Neuronal stem cell (in vitro differentiated cells): Measurements from ENCODE around the gene NFATC2.

ENCODE experiments used
- DNase-seq: peaks from one replicate; pipeline ENCODE4 v3.0.0-alpha.2; 2013; ENCODE audit warnings: low spot score
- H2AFZ ChIP-seq: one replicate; pipeline ENCODE4 v1.6.1; 2013; ENCODE audit warnings: mild to moderate bottlenecking, low read length, inconsistent platforms
- H2AK5ac ChIP-seq: 2 replicates; pipeline ENCODE4 v1.6.1; 2013; ENCODE audit warnings: low read depth, mild to moderate bottlenecking, inconsistent platforms, low read length, moderate library complexity, mixed read lengths
- H2BK120ac ChIP-seq: 2 replicates; pipeline ENCODE4 v1.6.1; 2013; ENCODE audit warnings: low read depth, mild to moderate bottlenecking, inconsistent platforms, low read length, moderate library complexity, mixed read lengths
- H2BK12ac ChIP-seq: one replicate; pipeline ENCODE4 v1.6.1; 2013; ENCODE audit warnings: low read length, inconsistent platforms
- H2BK15ac ChIP-seq: 2 replicates; pipeline ENCODE4 v1.6.1; 2013; ENCODE audit warnings: mild to moderate bottlenecking, low read length, inconsistent platforms, mixed read lengths
- H2BK5ac ChIP-seq: one replicate; pipeline ENCODE4 v1.6.1; 2013; ENCODE audit warnings: inconsistent platforms, mild to moderate bottlenecking, low read length, moderate library complexity
- H3K14ac ChIP-seq: one replicate; pipeline ENCODE4 v1.6.1; 2013; ENCODE audit warnings: low read length, inconsistent platforms
- H3K18ac ChIP-seq: 2 replicates; pipeline ENCODE4 v1.6.1; 2013; ENCODE audit warnings: low read length, inconsistent platforms
- H3K23ac ChIP-seq: 2 replicates; pipeline ENCODE4 v1.6.1; 2013; ENCODE audit warnings: low read depth, mild to moderate bottlenecking, mixed read lengths, low read length, inconsistent platforms; ENCODE audit not compliant: poor library complexity
- H3K27ac ChIP-seq: replicated peaks from 3 replicates; pipeline ENCODE4 v1.5.1; 2013; ENCODE audit warnings: low read length, inconsistent platforms
- H3K27me3 ChIP-seq, 3 experiments: 2 replicates each; pipeline ENCODE4 v1.6.1; 2013; ENCODE audit warnings: low read length in 3 of 3, mild to moderate bottlenecking in 2 of 3, inconsistent platforms in 1 of 3, low read depth in 1 of 3, mixed read lengths in 1 of 3, moderate library complexity in 1 of 3; ENCODE audit not compliant: control insufficient read depth in 3 of 3, insufficient read depth in 3 of 3
- H3K36me3 ChIP-seq, 2 donors: replicated peaks in 1 of 2; 2 replicates each; pipeline ENCODE4 v1.6.1; 2013; ENCODE audit warnings: low read length in 2 of 2; ENCODE audit not compliant: control insufficient read depth in 2 of 2, insufficient read depth in 2 of 2
- H3K4ac ChIP-seq: 2 replicates; pipeline ENCODE4 v1.6.1; 2013; ENCODE audit warnings: inconsistent platforms, mild to moderate bottlenecking, low read length, moderate library complexity
- H3K4me1 ChIP-seq, 2 donors: 1 replicate in 1 of 2; 2 replicates in 1 of 2; pipeline ENCODE4 v1.6.1; 2013; ENCODE audit warnings: low read length in 2 of 2, low read depth in 1 of 2; ENCODE audit not compliant: control insufficient read depth in 2 of 2, insufficient read depth in 1 of 2
- H3K4me2 ChIP-seq: one replicate; pipeline ENCODE4 v1.6.1; 2013; ENCODE audit warnings: mild to moderate bottlenecking, low read length, inconsistent platforms; ENCODE audit not compliant: insufficient read depth, poor library complexity, severe bottlenecking
- H3K4me3 ChIP-seq, 2 donors: 2 replicates each; pipeline ENCODE4 v1.5.1; 2013; ENCODE audit warnings: low read length in 2 of 2, mild to moderate bottlenecking in 2 of 2, inconsistent platforms in 1 of 2, moderate library complexity in 1 of 2
- H3K79me1 ChIP-seq: one replicate; pipeline ENCODE4 v1.6.1; 2013; ENCODE audit warnings: low read depth, mild to moderate bottlenecking, inconsistent platforms, low read length, moderate library complexity
- H3K9ac ChIP-seq: one replicate; pipeline ENCODE4 v1.6.1; 2013; ENCODE audit warnings: mild to moderate bottlenecking, low read depth, low read length, inconsistent platforms; ENCODE audit not compliant: poor library complexity
- H3K9me3 ChIP-seq, 2 donors: replicated peaks in 1 of 2; 2 replicates each; pipeline versions ENCODE3 to v1.6.1; 2013; ENCODE audit warnings: low read length in 2 of 2, mild to moderate bottlenecking in 2 of 2, inconsistent platforms in 1 of 2, low read depth in 1 of 2, mixed read lengths in 1 of 2, moderate library complexity in 1 of 2; ENCODE audit not compliant: control insufficient read depth in 2 of 2, insufficient read depth in 1 of 2
- H4K8ac ChIP-seq: one replicate; pipeline ENCODE4 v1.6.1; 2013; ENCODE audit warnings: low read depth, mild to moderate bottlenecking, inconsistent platforms, low read length, moderate library complexity
- H4K91ac ChIP-seq: one replicate; pipeline ENCODE4 v1.6.1; 2013; ENCODE audit warnings: low read length, low read depth, mild to moderate bottlenecking, inconsistent platforms; ENCODE audit not compliant: poor library complexity
- WGBS, 2 donors: extraction: QIAGEN DNeasy Blood & Tissue Kit; methylation state at CpG; one replicate each; pipeline ENCODE4 v1.1.7; 2013; ENCODE audit warnings: missing lambda C conversion rate in 2 of 2, mixed read lengths in 1 of 2; ENCODE audit not compliant: insufficient read length in 2 of 2, insufficient replicate concordance in 1 of 2; ENCODE audit errors: extremely low coverage in 2 of 2; 5-methylcytosine and 5-hydroxymethylcytosine counted together

Gene NFATC2

GRCh38 chr20:51512645-51513044 lies 29.9 kb downstream of the NFATC2 start:
- no peak overlapping the region for H3K4me2 ChIP-seq
- H4K91ac ChIP-seq, result no peak overlapping the region
- no peak overlapping the region for H2AFZ ChIP-seq
- no peak overlapping the region for H4K8ac ChIP-seq
- no peak overlapping the region for H3K18ac ChIP-seq
- no peak overlapping the region for H2AK5ac ChIP-seq
- WGBS, 2 donors, result no CpG with 5 or more reads among the region's 2 CpGs
- no peak overlapping the region for H2BK5ac ChIP-seq
- no peaks in the 10 kb centered on the region for H3K36me3 ChIP-seq
- H3K9ac ChIP-seq, result no peak overlapping the region
- H3K14ac ChIP-seq, result no peak overlapping the region
- no peak overlapping the region for H3K4ac ChIP-seq
- no peak overlapping the region for H2BK12ac ChIP-seq
- no peak overlapping the region for H3K23ac ChIP-seq
- H3K4me3 ChIP-seq, result no peak overlapping the region
- no peak for DNase-seq
- H3K27me3 ChIP-seq, result no peaks in the 10 kb centered on the region
- H3K4me1 ChIP-seq, result no peaks in the 10 kb centered on the region
- no peak overlapping the region for H2BK120ac ChIP-seq
- no peak overlapping the region for H3K27ac ChIP-seq
- no peak overlapping the region for H2BK15ac ChIP-seq
- H3K79me1 ChIP-seq, result no peaks in the 10 kb centered on the region
- H3K9me3 ChIP-seq, result no peaks in the 10 kb centered on the region

GRCh38 chr20:51511861-51512619 lies 30.5 kb downstream of the NFATC2 start:
- H3K4me2 ChIP-seq, result no peak overlapping the region
- H2BK15ac ChIP-seq, result no peak overlapping the region
- H3K23ac ChIP-seq, result no peak overlapping the region
- no CpG with 5 or more reads among the region's 10 CpGs for WGBS, 2 donors
- no peak overlapping the region for H3K4ac ChIP-seq
- H3K27ac ChIP-seq, result no peak overlapping the region
- H3K79me1 ChIP-seq, result no peaks in the 10 kb centered on the region
- no peak overlapping the region for H4K8ac ChIP-seq
- no peaks in the 10 kb centered on the region for H3K9me3 ChIP-seq
- no peak overlapping the region for H3K4me3 ChIP-seq
- H3K14ac ChIP-seq, result no peak overlapping the region
- no peaks in the 10 kb centered on the region for H3K4me1 ChIP-seq
- H2AK5ac ChIP-seq, result no peak overlapping the region
- H3K18ac ChIP-seq, result no peak overlapping the region
- H4K91ac ChIP-seq, result no peak overlapping the region
- H2BK12ac ChIP-seq, result no peak overlapping the region
- no peak overlapping the region for H3K9ac ChIP-seq
- H3K36me3 ChIP-seq, result no peaks in the 10 kb centered on the region
- no peak overlapping the region for H2BK120ac ChIP-seq
- DNase-seq, result no peak
- H2BK5ac ChIP-seq, result no peak overlapping the region
- no peaks in the 10 kb centered on the region for H3K27me3 ChIP-seq
- H2AFZ ChIP-seq, result no peak overlapping the region

GRCh38 chr20:51510936-51511605 lies 31.4 kb downstream of the NFATC2 start:
- no peak overlapping the region for H2BK15ac ChIP-seq
- no peak overlapping the region for H4K91ac ChIP-seq
- no peak overlapping the region for H4K8ac ChIP-seq
- H3K14ac ChIP-seq, result no peak overlapping the region
- H3K9me3 ChIP-seq, result no peaks in the 10 kb centered on the region
- no peak overlapping the region for H3K23ac ChIP-seq
- H3K27me3 ChIP-seq, result no peaks in the 10 kb centered on the region
- no peak overlapping the region for H2AFZ ChIP-seq
- H3K79me1 ChIP-seq, result no peaks in the 10 kb centered on the region
- no peak overlapping the region for H3K4me3 ChIP-seq
- no peak overlapping the region for H2BK120ac ChIP-seq
- no peak overlapping the region for H2BK12ac ChIP-seq
- no peak overlapping the region for H3K4ac ChIP-seq
- H3K4me1 ChIP-seq, result no peaks in the 10 kb centered on the region
- H3K18ac ChIP-seq, result no peak overlapping the region
- H3K27ac ChIP-seq, result no peak overlapping the region
- no CpG with 5 or more reads among the region's 6 CpGs for WGBS, 2 donors
- no peak overlapping the region for H2BK5ac ChIP-seq
- no peak overlapping the region for H3K4me2 ChIP-seq
- no peak for DNase-seq
- no peak overlapping the region for H3K9ac ChIP-seq
- no peaks in the 10 kb centered on the region for H3K36me3 ChIP-seq
- H2AK5ac ChIP-seq, result no peak overlapping the region

- Histone ChIP-seq H3K9ac (no peak overlapping the region), H4K8ac (no peak overlapping the region), H2BK120ac (no peak overlapping the region), H3K79me1 (no peaks in the 10 kb centered on the region), H2BK12ac (no peak overlapping the region), H2AFZ (no peak overlapping the region), H2BK15ac (no peak overlapping the region), H3K23ac (no peak overlapping the region), H4K91ac (no peak overlapping the region), H3K36me3 (no peaks in the 10 kb centered on the region), H3K4me1 (peaks cover 0 to 2% of the 10 kb centered on the region in 2 donors), H2AK5ac (no peak overlapping the region), H3K9me3 (peaks cover 0 to 2% of the 10 kb centered on the region in 2 donors), H3K14ac (no peak overlapping the region), H3K4ac (no peak overlapping the region), H3K27me3 (no peaks in the 10 kb centered on the region), H2BK5ac (no peak overlapping the region), H3K4me2 (no peak overlapping the region), H3K27ac (no peak overlapping the region), H3K18ac (no peak overlapping the region), H3K4me3 (no peak overlapping the region)
- no peak for DNase-seq
- no CpG with 5 or more reads among the region's 6 CpGs for WGBS, 2 donors
Observed at GRCh38 chr20:51510169-51510568, 32.4 kb downstream of the NFATC2 start.
